ENCODE measurements around the gene ARRDC2. TPM values are rescaled to one million over a fixed set of nuclear protein-coding genes. Genes with fewer than 3 reads are reported as not detected.

Gene ARRDC2
- total RNA-seq, 4 donors from 2014 or later, result 127 to 180 (median 177) TPM

DNA sequence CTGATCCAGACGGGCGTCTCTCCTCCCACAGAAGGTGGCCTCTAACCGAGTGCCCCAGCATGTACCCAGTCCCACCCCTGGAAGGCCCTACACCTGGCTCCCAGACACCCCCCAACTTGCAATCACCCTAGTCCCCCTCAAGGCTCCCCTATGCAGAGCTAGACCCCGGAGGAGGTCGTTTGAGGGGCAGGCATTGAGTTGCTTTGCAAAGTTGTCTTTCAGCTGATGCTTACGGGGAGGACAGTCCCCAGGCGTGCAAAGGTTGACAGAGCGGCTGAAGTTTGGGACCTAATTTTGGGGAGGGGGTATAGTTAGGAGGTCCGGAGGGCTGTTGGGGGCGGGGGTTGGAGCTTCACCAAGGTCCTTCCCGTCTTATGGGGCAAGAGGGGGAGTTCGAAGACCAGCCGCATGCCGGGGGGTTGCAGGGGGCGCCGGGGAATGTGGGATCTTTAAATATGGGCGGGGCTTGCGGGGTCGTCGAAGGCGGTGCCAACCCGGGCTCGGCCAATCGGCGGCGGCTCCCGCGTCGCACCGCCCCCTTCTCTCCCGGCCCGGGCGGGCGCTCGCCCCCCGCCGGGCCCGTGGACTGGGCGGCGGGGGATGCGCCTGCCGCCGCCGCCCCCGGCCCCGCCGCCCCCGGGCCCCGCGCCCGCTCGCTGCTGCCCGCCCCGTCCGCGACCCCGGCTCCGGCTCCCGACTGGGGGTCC is 41.3 kb upstream of the ARRDC2 start, which contains the start of gene KCNN1:
TSS of gene KCNN1 (plus strand) at position 558 of the 707 bp plus-strand sequence. CDS start 6,782 bp downstream, outside the sequence.
- Histone ChIP-seq H3K27me3 (peaks cover 0 to 76% of the 10 kb centered on the region in 2 donors), H3K27ac (no peak within 1 kb of the TSS), H3K4me3 (peak within 1 kb of the TSS in 1 of 4 donors; percentile 33), H3K36me3 (no peaks in the 10 kb centered on the region), H3K9me3 (no peaks in the 10 kb centered on the region), H3K4me1 (peaks cover 0 to 3% (median 0%) of the 10 kb centered on the region in 4 donors)
- 8 to 10% methylated on average over 19 to 25 of the region's 59 CpGs for WGBS, 2 donors
- no peak for DNase-seq (ENCODE audit: low spot score in 2 of 2)
- TF ChIP-seq, protein P1, sequence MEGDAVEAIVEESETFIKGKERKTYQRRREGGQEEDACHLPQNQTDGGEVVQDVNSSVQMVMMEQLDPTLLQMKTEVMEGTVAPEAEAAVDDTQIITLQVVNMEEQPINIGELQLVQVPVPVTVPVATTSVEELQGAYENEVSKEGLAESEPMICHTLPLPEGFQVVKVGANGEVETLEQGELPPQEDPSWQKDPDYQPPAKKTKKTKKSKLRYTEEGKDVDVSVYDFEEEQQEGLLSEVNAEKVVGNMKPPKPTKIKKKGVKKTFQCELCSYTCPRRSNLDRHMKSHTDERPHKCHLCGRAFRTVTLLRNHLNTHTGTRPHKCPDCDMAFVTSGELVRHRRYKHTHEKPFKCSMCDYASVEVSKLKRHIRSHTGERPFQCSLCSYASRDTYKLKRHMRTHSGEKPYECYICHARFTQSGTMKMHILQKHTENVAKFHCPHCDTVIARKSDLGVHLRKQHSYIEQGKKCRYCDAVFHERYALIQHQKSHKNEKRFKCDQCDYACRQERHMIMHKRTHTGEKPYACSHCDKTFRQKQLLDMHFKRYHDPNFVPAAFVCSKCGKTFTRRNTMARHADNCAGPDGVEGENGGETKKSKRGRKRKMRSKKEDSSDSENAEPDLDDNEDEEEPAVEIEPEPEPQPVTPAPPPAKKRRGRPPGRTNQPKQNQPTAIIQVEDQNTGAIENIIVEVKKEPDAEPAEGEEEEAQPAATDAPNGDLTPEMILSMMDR (IDR thresholded peaks at IDR 0.05), result no peak
- no peak for TF ChIP-seq EP300 (IDR thresholded peaks at IDR 0.05)
- no peak for TF ChIP-seq POLR2A (IDR thresholded peaks at IDR 0.05)

DNA sequence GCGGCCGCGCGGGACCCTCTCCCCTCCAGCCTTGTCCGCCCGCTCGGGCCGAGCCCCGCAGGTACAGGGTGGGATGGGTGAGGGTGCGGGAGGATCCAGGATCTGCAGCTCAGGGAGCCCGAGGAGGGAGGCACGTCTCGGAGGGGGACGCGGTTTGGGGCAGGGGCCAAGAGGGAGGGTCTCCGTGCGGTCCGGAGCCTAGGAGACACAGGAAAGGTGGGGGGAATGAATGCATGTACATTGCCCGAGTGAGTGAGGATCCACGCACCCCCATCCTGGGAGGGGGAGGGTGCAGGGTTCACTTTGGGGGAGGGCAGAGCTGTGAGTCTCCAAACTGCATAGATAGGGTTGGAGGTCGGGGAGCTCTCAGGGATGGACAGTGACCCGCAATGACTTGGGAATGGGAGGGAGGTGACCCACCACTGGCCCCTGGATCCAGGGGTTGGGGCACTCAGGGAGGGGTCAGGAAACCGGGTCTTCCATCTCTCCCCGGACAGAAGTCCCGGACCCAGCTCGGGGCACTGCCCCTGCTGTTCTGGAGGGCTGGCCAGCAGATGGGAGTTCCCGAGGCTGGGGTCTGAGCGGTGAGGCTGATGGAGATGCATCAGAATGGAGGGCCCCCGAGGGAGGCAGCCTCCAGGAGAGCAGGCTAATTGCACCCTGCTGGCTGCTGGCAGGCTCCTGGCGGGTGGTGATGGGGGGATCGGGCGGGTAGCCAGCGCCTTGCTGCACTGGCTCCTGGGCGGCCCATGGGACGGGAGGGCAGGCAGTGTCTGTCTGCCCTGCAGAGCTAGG is 40.5 kb upstream of the ARRDC2 start:
- WGBS, 2 donors, result 2 to 6% methylated on average over 21 of the region's 35 CpGs
- no peak for TF ChIP-seq POLR2A (IDR thresholded peaks at IDR 0.05)
- no peak for TF ChIP-seq EP300 (IDR thresholded peaks at IDR 0.05)
- TF ChIP-seq, protein P1 (IDR thresholded peaks at IDR 0.05), result no peak
- DNase-seq (ENCODE audit: low spot score in 2 of 2), result no peak
- H3K27ac ChIP-seq, result no peak overlapping the region
- peak overlapping the region in 1 of 4 donors; percentile 33 for H3K4me3 ChIP-seq
- H3K36me3 ChIP-seq, result no peaks in the 10 kb centered on the region
- H3K27me3 ChIP-seq, result peaks cover 0 to 76% of the 10 kb centered on the region in 2 donors
- no peaks in the 10 kb centered on the region for H3K9me3 ChIP-seq
- H3K4me1 ChIP-seq, result peaks cover 0 to 3% (median 0%) of the 10 kb centered on the region in 4 donors

DNA sequence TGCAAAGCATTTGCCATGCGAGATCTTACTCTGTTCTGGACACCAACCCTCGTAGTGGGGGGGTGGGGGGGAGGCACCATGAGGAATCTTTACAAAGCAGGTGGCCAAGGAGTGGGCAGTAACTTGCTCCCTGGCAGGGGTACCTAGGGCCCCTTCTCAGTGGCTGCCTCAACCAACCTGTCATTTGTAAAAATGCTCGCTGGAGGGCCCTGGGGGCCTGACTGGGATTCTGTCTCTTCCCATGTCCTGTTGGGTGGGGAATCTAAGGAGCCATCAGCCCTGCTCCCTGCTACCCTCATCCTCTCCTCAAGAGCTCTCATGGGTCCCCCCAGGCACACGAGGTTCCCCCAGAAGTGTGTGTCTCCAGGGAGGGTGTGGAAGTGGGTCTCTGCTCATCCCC is 39.6 kb upstream of the ARRDC2 start:
- WGBS, 2 donors, result 74 to 75% methylated on average over 3 to 4 of the region's 4 CpGs
- Histone ChIP-seq H3K36me3 (no peaks in the 10 kb centered on the region), H3K4me1 (peaks cover 0 to 3% (median 0%) of the 10 kb centered on the region in 4 donors), H3K27me3 (peaks cover 0 to 67% of the 10 kb centered on the region in 2 donors), H3K4me3 (no peak overlapping the region), H3K27ac (no peak overlapping the region), H3K9me3 (no peaks in the 10 kb centered on the region)
- DNase-seq (ENCODE audit: low spot score in 2 of 2), result no peak
- no peak for TF ChIP-seq POLR2A (IDR thresholded peaks at IDR 0.05)
- TF ChIP-seq, protein P1 (IDR thresholded peaks at IDR 0.05), result no peak
- TF ChIP-seq EP300 (IDR thresholded peaks at IDR 0.05), result no peak

DNA sequence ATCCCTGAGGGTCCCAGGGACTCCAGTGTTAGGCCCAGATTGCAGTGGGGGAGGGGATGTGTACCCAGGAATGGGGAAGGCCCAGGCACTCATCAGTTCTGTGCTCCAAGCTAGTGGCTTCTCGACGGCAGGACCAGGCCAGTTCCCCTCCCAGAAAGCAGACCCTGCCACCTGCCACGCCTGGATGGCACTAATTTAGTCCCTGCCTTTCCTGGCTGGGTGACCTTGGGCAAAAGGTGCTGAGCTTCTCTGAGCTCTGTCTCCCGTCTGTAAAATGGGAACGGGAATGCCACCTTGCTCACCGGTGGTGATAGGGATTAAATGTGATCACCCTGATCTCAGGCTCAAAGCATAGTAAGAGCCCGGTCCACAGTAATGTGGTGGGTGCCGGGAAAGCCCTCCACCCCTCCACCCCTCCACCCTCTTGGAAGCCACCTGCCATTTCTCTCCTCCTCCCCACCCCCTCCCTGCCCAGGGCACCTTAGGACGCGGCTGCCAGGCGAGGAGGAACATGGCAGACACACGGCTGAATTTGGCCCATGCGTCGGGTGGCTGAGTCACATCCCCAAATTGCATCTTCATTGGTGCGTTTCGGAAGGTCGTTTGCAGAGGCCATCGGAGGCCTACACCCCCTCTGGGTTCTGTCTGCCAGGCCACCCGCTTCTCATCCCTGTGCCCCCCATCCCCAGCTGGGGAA is 38.7 kb upstream of the ARRDC2 start:
- TF ChIP-seq EP300 (IDR thresholded peaks at IDR 0.05) (no peak), POLR2A (IDR thresholded peaks at IDR 0.05) (no peak)
- TF ChIP-seq, protein P1 (IDR thresholded peaks at IDR 0.05), result no peak
- H3K4me1 ChIP-seq, result peaks cover 0 to 3% (median 0%) of the 10 kb centered on the region in 4 donors
- 77 to 87% methylated on average over 17 to 19 of the region's 19 CpGs for WGBS, 2 donors
- no peaks in the 10 kb centered on the region for H3K9me3 ChIP-seq
- H3K27me3 ChIP-seq, result peaks cover 0 to 59% of the 10 kb centered on the region in 2 donors
- no peak for DNase-seq (ENCODE audit: low spot score in 2 of 2)
- H3K4me3 ChIP-seq, result no peak overlapping the region
- H3K27ac ChIP-seq, result no peak overlapping the region
- H3K36me3 ChIP-seq, result no peaks in the 10 kb centered on the region

Data from tibial nerve (tissue), 4 donors.